Measurements from ENCODE around the gene LCE1A.

LCE1A gene, protein sequence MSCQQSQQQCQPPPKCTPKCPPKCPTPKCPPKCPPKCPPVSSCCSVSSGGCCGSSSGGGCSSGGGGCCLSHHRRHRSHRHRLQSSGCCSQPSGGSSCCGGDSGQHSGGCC

DNA sequence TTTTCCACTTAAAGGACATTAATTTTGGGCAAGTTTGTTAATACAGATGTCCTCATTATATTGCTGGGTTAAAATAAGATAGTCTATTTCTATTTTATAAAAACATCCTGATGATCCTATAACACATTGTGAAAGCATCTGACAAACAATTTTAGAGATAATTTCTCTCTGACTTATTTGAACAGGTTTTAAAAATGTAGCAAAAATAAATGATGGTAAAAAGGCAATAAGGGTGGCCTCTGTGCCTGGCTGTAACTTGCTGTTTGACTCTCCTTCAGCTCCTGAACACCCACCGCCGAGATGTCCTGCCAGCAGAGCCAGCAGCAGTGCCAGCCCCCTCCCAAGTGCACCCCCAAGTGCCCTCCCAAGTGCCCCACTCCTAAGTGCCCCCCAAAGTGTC, at the start of gene LCE1A:
LCE1A (plus strand) TSS at position 301 of the 400 bp plus-strand sequence; CDS start at position 301, 0 bp downstream.
- DNase-seq (ENCODE audit: extremely low spot score), result no peak
- ChIA-PET POLR2A (no interaction called here), CTCF (interaction anchor here (0.6 to 1.4 kb wide), 2 partner anchors 368 to 394 kb away, joined by 3 to 5 read pairs; no protein-coding TSS in a partner anchor)
- TF ChIP-seq, protein P1, sequence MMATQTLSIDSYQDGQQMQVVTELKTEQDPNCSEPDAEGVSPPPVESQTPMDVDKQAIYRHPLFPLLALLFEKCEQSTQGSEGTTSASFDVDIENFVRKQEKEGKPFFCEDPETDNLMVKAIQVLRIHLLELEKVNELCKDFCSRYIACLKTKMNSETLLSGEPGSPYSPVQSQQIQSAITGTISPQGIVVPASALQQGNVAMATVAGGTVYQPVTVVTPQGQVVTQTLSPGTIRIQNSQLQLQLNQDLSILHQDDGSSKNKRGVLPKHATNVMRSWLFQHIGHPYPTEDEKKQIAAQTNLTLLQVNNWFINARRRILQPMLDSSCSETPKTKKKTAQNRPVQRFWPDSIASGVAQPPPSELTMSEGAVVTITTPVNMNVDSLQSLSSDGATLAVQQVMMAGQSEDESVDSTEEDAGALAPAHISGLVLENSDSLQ (IDR thresholded peaks at IDR 0.05), result no peak
- TF ChIP-seq TARDBP (IDR thresholded peaks at IDR 0.05) (no peak), BHLHE40 (IDR thresholded peaks at IDR 0.05; ENCODE audit: borderline replicate concordance) (no peak), ELF4 (IDR thresholded peaks at IDR 0.05) (no peak), CTBP1 (IDR thresholded peaks at IDR 0.05; ENCODE audit: borderline replicate concordance) (no peak)

DNA sequence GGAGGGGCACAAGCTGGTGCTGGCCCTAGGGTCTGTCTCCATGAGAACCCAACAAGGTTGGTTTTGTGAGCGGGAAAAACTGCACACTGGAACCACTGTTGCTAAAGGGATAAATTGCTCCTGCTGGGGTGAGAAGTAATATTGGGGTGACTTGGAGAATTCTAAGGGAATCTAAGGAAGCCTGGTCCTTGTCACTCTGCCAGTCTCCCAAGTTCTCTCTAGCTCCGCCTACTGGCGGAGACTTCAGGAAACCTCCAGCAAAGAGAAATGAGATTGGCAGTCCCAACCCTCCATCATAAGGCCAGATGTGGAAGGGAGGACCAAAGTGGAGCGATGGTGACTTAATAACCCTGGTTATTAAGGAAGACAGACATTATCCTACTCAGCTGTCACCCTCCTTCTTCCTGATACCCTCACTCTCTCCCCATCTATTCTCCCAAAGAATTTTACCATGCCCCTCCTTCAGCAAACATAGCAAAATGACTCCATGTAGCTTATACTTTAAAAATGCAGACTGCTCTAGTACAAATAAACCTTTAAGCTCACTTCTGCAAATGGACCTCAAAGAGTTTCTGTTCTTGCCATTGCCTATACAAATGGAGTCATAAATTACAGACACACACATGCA, 49.6 kb upstream of the LCE1A start:
- ChIA-PET POLR2A (no interaction called here), CTCF (interaction anchor here (0.8 to 1.2 kb wide), 3 partner anchors 9 to 52 kb away, joined by 3 to 4 read pairs (median 3); no protein-coding TSS in a partner anchor)
- DNase-seq (ENCODE audit: extremely low spot score), result peak; percentile 54
- TF ChIP-seq TARDBP (IDR thresholded peaks at IDR 0.05), result no peak
- TF ChIP-seq, protein P1 (IDR thresholded peaks at IDR 0.05), result peak; percentile 46
- no peak for TF ChIP-seq FOXM1 (IDR thresholded peaks at IDR 0.05; ENCODE audit: borderline replicate concordance)

DNA sequence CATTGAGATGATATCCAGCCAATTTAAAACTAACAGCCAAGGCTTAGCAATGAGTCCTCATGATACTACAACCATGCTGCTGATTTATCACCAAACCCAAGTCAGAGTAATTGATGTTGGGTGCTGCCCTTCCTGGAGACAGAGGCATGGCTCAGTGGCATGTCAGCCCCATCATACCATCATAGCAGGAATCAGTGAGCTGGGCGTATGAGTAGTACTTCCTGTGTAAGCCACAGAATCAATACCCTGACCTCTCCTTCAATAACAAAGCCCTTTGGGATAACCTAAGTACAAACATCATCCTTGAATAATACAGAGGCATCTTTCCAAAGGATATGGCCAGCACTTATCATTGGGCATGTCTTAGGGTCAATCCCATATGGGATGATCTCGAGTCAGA, 44.2 kb upstream of the LCE1A start:
- POLR2A ChIA-PET, result no interaction called here
- DNase-seq (ENCODE audit: extremely low spot score), result no peak
- TF ChIP-seq ARNT (IDR thresholded peaks at IDR 0.05), result no peak
- TF ChIP-seq FOXK2 (IDR thresholded peaks at IDR 0.05), result no peak
- TF ChIP-seq BHLHE40 (IDR thresholded peaks at IDR 0.05; ENCODE audit: borderline replicate concordance), result no peak
- TF ChIP-seq FOXM1 (IDR thresholded peaks at IDR 0.05; ENCODE audit: borderline replicate concordance), result no peak
- TF ChIP-seq ZNF384 (IDR thresholded peaks at IDR 0.05), result no peak
- TF ChIP-seq SUZ12 (IDR thresholded peaks at IDR 0.05), result no peak
- no peak for TF ChIP-seq ELF4 (IDR thresholded peaks at IDR 0.05)
- no peak for TF ChIP-seq HDGF (IDR thresholded peaks at IDR 0.05; ENCODE audit: borderline replicate concordance)
- TF ChIP-seq LEF1 (IDR thresholded peaks at IDR 0.05; ENCODE audit: borderline replicate concordance), result no peak
- no peak for TF ChIP-seq FOXA1 (IDR thresholded peaks at IDR 0.05)
- TF ChIP-seq TARDBP (IDR thresholded peaks at IDR 0.05), result no peak
- TF ChIP-seq NFRKB (IDR thresholded peaks at IDR 0.05), result no peak
- no peak for TF ChIP-seq L3MBTL2 (conservative IDR thresholded peaks at IDR 0.05)
- TF ChIP-seq, protein P1 (IDR thresholded peaks at IDR 0.05), result no peak
- TF ChIP-seq SP1 (IDR thresholded peaks at IDR 0.05), result no peak
- TF ChIP-seq CTBP1 (IDR thresholded peaks at IDR 0.05; ENCODE audit: borderline replicate concordance), result no peak
- CTCF ChIA-PET, result no interaction called here

DNA sequence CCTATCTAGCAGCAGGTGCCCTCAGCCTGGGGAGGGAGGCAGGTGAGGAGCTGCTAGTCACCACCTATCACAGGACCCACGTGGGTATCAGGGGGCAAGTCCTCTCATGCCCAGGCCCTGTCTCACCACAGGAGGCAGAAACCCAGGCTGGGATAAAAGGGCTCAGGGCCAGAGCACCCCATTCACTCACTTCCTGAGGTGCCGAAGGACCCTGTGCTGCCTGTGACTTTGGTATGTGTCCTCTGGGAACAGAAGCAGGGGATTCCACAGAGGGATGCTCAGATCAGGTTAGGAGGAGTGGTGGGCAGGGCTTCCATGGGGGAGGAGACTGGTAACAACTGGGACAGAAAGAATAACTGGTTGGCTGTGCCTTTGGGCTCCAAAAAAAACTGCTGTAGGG, 41.2 kb upstream of the LCE1A start, which contains the start of gene LCE1E:
LCE1E (plus strand) TSS at position 181 of the 400 bp plus-strand sequence. CDS start 1,043 bp downstream, outside the sequence.
- TF ChIP-seq HDGF (IDR thresholded peaks at IDR 0.05; ENCODE audit: borderline replicate concordance) (no peak), CTBP1 (IDR thresholded peaks at IDR 0.05; ENCODE audit: borderline replicate concordance) (no peak), FOXM1 (IDR thresholded peaks at IDR 0.05; ENCODE audit: borderline replicate concordance) (no peak), NFRKB (IDR thresholded peaks at IDR 0.05) (no peak), BHLHE40 (IDR thresholded peaks at IDR 0.05; ENCODE audit: borderline replicate concordance) (no peak), FOXK2 (IDR thresholded peaks at IDR 0.05) (no peak), SP1 (IDR thresholded peaks at IDR 0.05) (no peak), LEF1 (IDR thresholded peaks at IDR 0.05; ENCODE audit: borderline replicate concordance) (no peak)
- CTCF ChIA-PET, result interaction anchor here (1.3 kb wide), 1 partner anchor 9 kb away, joined by 3 read pairs; no protein-coding TSS in a partner anchor
- no peak for DNase-seq (ENCODE audit: extremely low spot score)
- POLR2A ChIA-PET, result no interaction called here

DNA sequence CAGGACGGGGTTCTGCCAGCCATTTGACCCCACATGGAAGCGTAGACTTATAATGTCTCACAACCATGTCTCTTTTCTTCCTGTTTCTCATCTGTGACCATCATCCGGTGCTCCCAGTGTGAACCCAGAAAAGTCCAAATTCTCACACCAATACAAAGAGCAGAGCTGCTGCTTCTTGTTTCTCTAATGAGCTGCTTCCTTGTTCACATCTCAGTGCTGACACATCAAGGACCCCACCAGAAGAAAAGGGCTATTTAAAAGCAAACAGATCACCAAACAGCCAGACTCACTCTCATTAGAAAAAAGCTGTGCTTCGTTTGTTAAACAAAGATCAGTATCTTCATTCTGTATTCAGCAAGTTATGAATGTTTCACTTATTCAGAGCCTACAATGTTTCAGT, 31.6 kb upstream of the LCE1A start:
- DNase-seq (ENCODE audit: extremely low spot score), result no peak
- ChIA-PET CTCF (no interaction called here), POLR2A (no interaction called here)
- TF ChIP-seq FOXA1 (IDR thresholded peaks at IDR 0.05) (no peak), SP1 (IDR thresholded peaks at IDR 0.05) (no peak), L3MBTL2 (conservative IDR thresholded peaks at IDR 0.05) (no peak), TARDBP (IDR thresholded peaks at IDR 0.05) (no peak), FOXM1 (IDR thresholded peaks at IDR 0.05; ENCODE audit: borderline replicate concordance) (no peak), SUZ12 (IDR thresholded peaks at IDR 0.05) (no peak), HDGF (IDR thresholded peaks at IDR 0.05; ENCODE audit: borderline replicate concordance) (no peak), LEF1 (IDR thresholded peaks at IDR 0.05; ENCODE audit: borderline replicate concordance) (no peak), FOXK2 (IDR thresholded peaks at IDR 0.05) (no peak), ZNF384 (IDR thresholded peaks at IDR 0.05) (no peak), CTBP1 (IDR thresholded peaks at IDR 0.05; ENCODE audit: borderline replicate concordance) (no peak), ELF4 (IDR thresholded peaks at IDR 0.05) (no peak), ARNT (IDR thresholded peaks at IDR 0.05) (no peak), BHLHE40 (IDR thresholded peaks at IDR 0.05; ENCODE audit: borderline replicate concordance) (no peak), NFRKB (IDR thresholded peaks at IDR 0.05) (no peak)
- TF ChIP-seq, protein P1 (IDR thresholded peaks at IDR 0.05), result no peak

All from HEK293T (cell line).